ENCODE measurements around the gene SHISAL1.

DNA sequence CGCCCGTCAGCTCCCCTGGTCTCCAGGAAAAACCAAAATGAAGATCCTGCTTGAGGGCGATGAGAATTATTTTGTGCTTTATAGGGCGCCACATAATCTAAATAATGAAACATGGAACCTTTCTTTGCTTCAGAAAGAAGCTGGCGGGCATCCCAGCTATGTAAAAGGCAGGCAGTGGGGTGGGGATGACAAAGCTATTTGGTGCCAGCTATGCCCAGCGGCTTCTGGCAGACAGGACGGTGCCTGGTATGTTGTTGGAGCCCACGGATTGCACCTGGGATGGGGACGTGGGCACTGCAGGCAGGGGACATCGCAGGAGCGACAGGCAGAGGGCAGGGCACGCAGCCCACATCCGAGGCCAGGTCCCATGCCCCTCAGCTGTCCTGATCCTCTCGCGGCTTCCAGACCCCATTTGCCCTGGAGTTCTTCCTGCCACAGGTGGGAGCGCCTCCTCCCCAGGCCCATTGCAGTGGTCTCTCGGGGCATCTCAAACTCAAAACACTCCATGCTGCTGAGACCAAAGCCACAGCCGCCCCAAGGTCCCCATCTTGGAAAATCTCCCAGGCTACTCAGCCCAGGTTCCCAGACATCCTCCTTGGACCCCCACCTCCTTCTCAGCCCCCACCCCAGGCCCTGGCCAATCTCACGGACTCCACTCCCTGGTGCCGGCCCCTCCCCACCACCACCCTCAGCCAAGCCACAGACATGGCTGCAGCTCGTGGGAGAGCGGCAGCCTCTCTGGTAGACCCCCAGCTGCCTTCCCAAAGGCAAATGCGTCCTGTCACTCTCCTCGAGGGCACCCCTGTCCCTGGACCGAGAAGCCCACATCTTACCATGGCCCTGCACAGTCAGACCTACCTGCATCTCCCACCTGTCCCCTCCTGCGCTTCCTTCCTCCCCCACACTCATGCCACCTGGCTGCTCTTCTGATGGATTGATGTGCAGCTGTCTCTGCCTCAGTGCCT lies 45.7 kb downstream of the SHISAL1 start:
- TF ChIP-seq EZH2phosphoT487 (IDR thresholded peaks at IDR 0.05; ENCODE audit: low read length) = no peak
- TF ChIP-seq, protein P1, sequence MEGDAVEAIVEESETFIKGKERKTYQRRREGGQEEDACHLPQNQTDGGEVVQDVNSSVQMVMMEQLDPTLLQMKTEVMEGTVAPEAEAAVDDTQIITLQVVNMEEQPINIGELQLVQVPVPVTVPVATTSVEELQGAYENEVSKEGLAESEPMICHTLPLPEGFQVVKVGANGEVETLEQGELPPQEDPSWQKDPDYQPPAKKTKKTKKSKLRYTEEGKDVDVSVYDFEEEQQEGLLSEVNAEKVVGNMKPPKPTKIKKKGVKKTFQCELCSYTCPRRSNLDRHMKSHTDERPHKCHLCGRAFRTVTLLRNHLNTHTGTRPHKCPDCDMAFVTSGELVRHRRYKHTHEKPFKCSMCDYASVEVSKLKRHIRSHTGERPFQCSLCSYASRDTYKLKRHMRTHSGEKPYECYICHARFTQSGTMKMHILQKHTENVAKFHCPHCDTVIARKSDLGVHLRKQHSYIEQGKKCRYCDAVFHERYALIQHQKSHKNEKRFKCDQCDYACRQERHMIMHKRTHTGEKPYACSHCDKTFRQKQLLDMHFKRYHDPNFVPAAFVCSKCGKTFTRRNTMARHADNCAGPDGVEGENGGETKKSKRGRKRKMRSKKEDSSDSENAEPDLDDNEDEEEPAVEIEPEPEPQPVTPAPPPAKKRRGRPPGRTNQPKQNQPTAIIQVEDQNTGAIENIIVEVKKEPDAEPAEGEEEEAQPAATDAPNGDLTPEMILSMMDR (IDR thresholded peaks at IDR 0.05; ENCODE audit: low read length) = no peak
